ENCODE measurements around the gene FABP3. TPM values are rescaled to one million over a fixed set of nuclear protein-coding genes. Genes with fewer than 3 reads are reported as not detected.

The FABP3 gene
- total RNA-seq, 2 experiments from 2014 or later: 0.65 TPM; not detected in 1

DNA sequence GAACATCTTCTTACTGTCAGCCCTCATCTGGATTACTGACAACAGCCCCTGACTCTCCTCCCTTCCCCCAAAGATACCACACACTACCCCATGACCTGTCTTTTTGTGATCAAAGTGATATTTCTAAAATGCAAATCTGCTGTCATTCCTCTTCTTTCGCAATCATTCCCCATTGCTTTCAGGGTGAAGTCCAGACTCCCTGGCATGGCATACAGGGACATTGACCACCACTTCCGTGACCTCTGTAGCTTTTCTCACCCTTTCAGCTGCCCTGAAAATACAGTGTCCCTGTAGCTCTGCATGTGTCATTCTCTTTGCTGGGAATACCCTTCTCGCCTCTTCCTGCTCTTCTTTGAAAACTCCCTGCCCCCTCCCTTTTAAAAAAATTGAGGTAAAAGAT lies 44.3 kb upstream of the FABP3 start:
- no peak overlapping the region for H3K27ac Mint-ChIP-seq
- H3K4me3 Mint-ChIP-seq: no peak overlapping the region
- TF ChIP-seq CTCF (IDR thresholded peaks at IDR 0.05): no peak
- no peak for ATAC-seq
- ChIA-PET CTCF (no interaction called here), POLR2A (no interaction called here)
- intact Hi-C loops (cut with micrococcal nuclease): no loop called here
- H3K36me3 Mint-ChIP-seq (ENCODE audit: low read depth): no peaks in the 10 kb centered on the region
- H3K4me1 Mint-ChIP-seq (ENCODE audit: low read depth): peaks cover 3% of the 10 kb centered on the region
- peaks cover 26% of the 10 kb centered on the region for H3K27me3 Mint-ChIP-seq
- no peaks in the 10 kb centered on the region for H3K9me3 Mint-ChIP-seq
- DNase-seq: no peak

DNA sequence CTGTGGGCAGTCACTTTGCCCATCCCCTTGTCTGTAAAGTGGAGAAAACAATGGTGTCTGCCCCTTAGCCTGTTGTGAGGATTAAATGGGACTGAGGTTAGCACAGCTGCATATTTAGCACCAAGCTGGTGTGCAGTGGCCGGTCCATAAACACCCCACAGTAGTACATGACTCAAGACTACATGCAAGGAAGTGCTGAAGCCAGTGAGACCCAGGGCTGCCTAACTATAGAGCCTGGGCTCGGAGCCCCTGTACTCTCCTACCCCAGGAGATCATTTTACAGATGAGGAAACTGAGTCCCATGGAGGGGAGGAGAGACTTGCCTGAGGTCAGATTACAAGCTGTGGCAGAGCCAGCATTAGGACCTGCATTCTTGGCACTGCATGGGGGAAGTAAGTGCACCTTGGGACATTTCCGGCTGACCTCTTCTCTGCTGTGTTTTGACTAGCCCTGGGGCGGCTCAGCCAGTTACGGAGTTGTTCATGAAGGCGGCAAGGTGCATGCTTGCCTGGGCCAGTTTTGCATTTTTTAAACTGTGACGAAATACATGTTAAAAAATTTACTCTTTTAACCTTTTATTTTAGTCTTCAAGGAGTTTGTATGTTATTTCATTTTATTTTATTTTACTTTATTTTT lies 43.3 kb upstream of the FABP3 start:
- no peak overlapping the region for H3K27ac Mint-ChIP-seq
- ChIA-PET POLR2A (no interaction called here), CTCF (interaction anchor here (1.1 kb wide), 1 partner anchor 22 kb away, joined by 3 read pairs; no protein-coding TSS in a partner anchor)
- ATAC-seq (no peak), DNase-seq (no peak)
- H3K27me3 Mint-ChIP-seq: peaks cover 33% of the 10 kb centered on the region
- peaks cover 3% of the 10 kb centered on the region for H3K4me1 Mint-ChIP-seq (ENCODE audit: low read depth)
- TF ChIP-seq CTCF (IDR thresholded peaks at IDR 0.05): no peak
- intact Hi-C loops (cut with micrococcal nuclease): no loop called here
- H3K9me3 Mint-ChIP-seq: no peaks in the 10 kb centered on the region
- H3K36me3 Mint-ChIP-seq (ENCODE audit: low read depth): no peaks in the 10 kb centered on the region
- no peak overlapping the region for H3K4me3 Mint-ChIP-seq

DNA sequence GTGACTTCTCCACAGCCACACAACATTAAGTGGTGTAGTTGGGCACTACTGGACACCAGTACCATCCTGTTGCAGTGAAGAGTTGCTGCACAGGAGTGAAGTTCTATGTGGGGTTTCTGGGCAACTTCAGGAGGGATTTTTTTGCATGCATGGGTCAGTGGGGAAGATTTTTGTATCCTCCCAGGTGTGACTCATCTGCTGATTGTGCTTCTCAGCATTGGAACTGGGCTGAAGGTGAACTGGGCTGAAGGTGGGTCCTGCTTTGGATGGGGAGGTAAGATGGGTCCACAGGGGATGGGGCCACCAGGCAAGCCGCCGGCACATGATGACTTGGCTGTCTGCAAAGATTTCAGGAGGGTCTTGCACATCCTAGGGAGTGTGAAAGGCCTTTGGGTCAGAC lies 42.8 kb upstream of the FABP3 start:
- H3K4me3 Mint-ChIP-seq: no peak overlapping the region
- CTCF ChIA-PET: interaction anchor here (1.1 kb wide), 1 partner anchor 21 kb away, joined by 3 read pairs; no protein-coding TSS in a partner anchor
- intact Hi-C loops (cut with micrococcal nuclease): no loop called here
- H3K9me3 Mint-ChIP-seq: no peaks in the 10 kb centered on the region
- no peaks in the 10 kb centered on the region for H3K36me3 Mint-ChIP-seq (ENCODE audit: low read depth)
- peaks cover 39% of the 10 kb centered on the region for H3K27me3 Mint-ChIP-seq
- no peak for ATAC-seq
- POLR2A ChIA-PET: no interaction called here
- DNase-seq: no peak
- no peak for TF ChIP-seq CTCF (IDR thresholded peaks at IDR 0.05)
- no peak overlapping the region for H3K27ac Mint-ChIP-seq
- H3K4me1 Mint-ChIP-seq (ENCODE audit: low read depth): peaks cover 3% of the 10 kb centered on the region

DNA sequence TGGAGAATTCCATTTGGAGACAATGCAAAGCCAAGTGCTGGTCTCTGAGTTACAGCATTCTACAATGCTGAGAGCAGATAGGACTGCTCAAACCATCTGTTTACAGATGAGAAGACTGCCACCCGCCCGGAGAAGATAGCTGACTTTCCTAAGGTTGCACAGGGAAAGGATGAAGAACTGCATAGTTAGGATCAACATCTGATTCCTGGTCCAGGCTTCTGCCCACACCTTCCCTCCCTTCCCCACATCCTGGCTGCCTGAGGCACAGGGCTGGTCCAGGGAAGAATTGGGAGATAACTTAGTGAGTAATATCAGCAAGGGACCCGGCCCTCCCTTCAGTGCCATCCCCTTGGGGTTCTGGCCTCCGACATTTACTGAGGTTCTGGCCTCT lies 42.1 kb upstream of the FABP3 start:
- ATAC-seq (no peak), DNase-seq (no peak)
- peaks cover 44% of the 10 kb centered on the region for H3K27me3 Mint-ChIP-seq
- peaks cover 3% of the 10 kb centered on the region for H3K4me1 Mint-ChIP-seq (ENCODE audit: low read depth)
- no peak for TF ChIP-seq CTCF (IDR thresholded peaks at IDR 0.05)
- H3K9me3 Mint-ChIP-seq: no peaks in the 10 kb centered on the region
- CTCF ChIA-PET: interaction anchor here (1.1 to 1.6 kb wide), 2 partner anchors 19 to 21 kb away, joined by 3 to 6 read pairs; no protein-coding TSS in a partner anchor
- no peak overlapping the region for H3K27ac Mint-ChIP-seq
- no peak overlapping the region for H3K4me3 Mint-ChIP-seq
- intact Hi-C loops (cut with micrococcal nuclease): no loop called here
- H3K36me3 Mint-ChIP-seq (ENCODE audit: low read depth): no peaks in the 10 kb centered on the region
- POLR2A ChIA-PET: no interaction called here

GRCh38 chr1:31413405-31414001 lies 40.6 kb upstream of the FABP3 start:
- CTCF ChIA-PET: interaction anchor here (1.4 to 1.6 kb wide), 2 partner anchors 17 to 19 kb away, joined by 4 to 6 read pairs; no protein-coding TSS in a partner anchor

More at GRCh38 chr1:31413405-31414001, 40.6 kb upstream of the FABP3 start:
- Mint-ChIP-seq H3K9me3 (no peaks in the 10 kb centered on the region), H3K27ac (no peak overlapping the region), H3K4me3 (peak overlapping the region; percentile 67), H3K4me1 (ENCODE audit: low read depth) (peaks cover 3% of the 10 kb centered on the region), H3K27me3 (peaks cover 50% of the 10 kb centered on the region), H3K36me3 (ENCODE audit: low read depth) (no peaks in the 10 kb centered on the region)
- intact Hi-C loops (cut with micrococcal nuclease): no loop called here
- POLR2A ChIA-PET: no interaction called here
- DNase-seq (peak; percentile 19), ATAC-seq (peak; percentile 58)
- no peak for TF ChIP-seq CTCF (IDR thresholded peaks at IDR 0.05)
